ENCODE data around the gene CAMKMT.

Gene CAMKMT

GRCh38 chr2:44560352-44560751, 198.6 kb downstream of the CAMKMT start:
- no peak overlapping the region for H3K18ac ChIP-seq (ENCODE audit: low read length)
- peak in 1 of 2 donors; percentile 17 for DNase-seq
- H3K36me3 ChIP-seq (ENCODE audit: control insufficient read depth in 1 of 2, insufficient read depth in 2 of 2, low read length in 2 of 2) = no peaks in the 10 kb centered on the region
- no peak overlapping the region for H2BK12ac ChIP-seq (ENCODE audit: low read length)
- H3K4ac ChIP-seq (ENCODE audit: low read depth, low read length) = no peak overlapping the region
- H3K23ac ChIP-seq (ENCODE audit: low read length) = no peak overlapping the region
- H3K4me3 ChIP-seq (ENCODE audit: low read depth, low read length) = no peak overlapping the region
- no peak overlapping the region for H3K9ac ChIP-seq (ENCODE audit: low read length)
- no peaks in the 10 kb centered on the region for H3K79me1 ChIP-seq (ENCODE audit: low read length)
- no peak overlapping the region for H2AFZ ChIP-seq (ENCODE audit: insufficient read depth, low read length, poor library complexity)
- no peaks in the 10 kb centered on the region for H3K4me1 ChIP-seq (ENCODE audit: control insufficient read depth in 1 of 2, insufficient read depth in 2 of 2, low read length in 2 of 2)
- H3K79me2 ChIP-seq (ENCODE audit: control insufficient read depth, insufficient read depth, low read length, poor library complexity) = no peaks in the 10 kb centered on the region
- no peak overlapping the region for H2AK5ac ChIP-seq (ENCODE audit: low read length)
- WGBS (ENCODE audit: extremely low coverage, insufficient coverage, insufficient read length) = no CpG with 5 or more reads among the region's 4 CpGs
- no peak overlapping the region for H4K91ac ChIP-seq (ENCODE audit: low read depth, low read length)
- no peak overlapping the region for H4K12ac ChIP-seq (ENCODE audit: low read depth, low read length)
- H3K9me3 ChIP-seq (ENCODE audit: insufficient read depth, low read depth, low read length) = no peaks in the 10 kb centered on the region
- no peak overlapping the region for H3K14ac ChIP-seq (ENCODE audit: low read length)
- H2BK120ac ChIP-seq (ENCODE audit: insufficient read depth, low read length, poor library complexity) = no peak overlapping the region
- no peak overlapping the region for H4K8ac ChIP-seq (ENCODE audit: low read depth, low read length)
- no peak overlapping the region for H3K4me2 ChIP-seq (ENCODE audit: low read length)
- H3K27ac ChIP-seq (ENCODE audit: low read depth, low read length) = no peak overlapping the region
- no peaks in the 10 kb centered on the region for H3K27me3 ChIP-seq (ENCODE audit: insufficient read depth, low read length)
- H2BK5ac ChIP-seq (ENCODE audit: low read depth, low read length, poor library complexity) = no peak overlapping the region

GRCh38 chr2:44560941-44561340, 199.2 kb downstream of the CAMKMT start:
- Histone ChIP-seq H3K79me2 (ENCODE audit: control insufficient read depth, insufficient read depth, low read length, poor library complexity) (no peaks in the 10 kb centered on the region), H4K91ac (ENCODE audit: low read depth, low read length) (no peak overlapping the region), H2BK120ac (ENCODE audit: insufficient read depth, low read length, poor library complexity) (no peak overlapping the region), H3K79me1 (ENCODE audit: low read length) (no peaks in the 10 kb centered on the region), H2BK12ac (ENCODE audit: low read length) (no peak overlapping the region), H2AFZ (ENCODE audit: insufficient read depth, low read length, poor library complexity) (no peak overlapping the region), H3K9ac (ENCODE audit: low read length) (no peak overlapping the region), H3K36me3 (ENCODE audit: control insufficient read depth in 1 of 2, insufficient read depth in 2 of 2, low read length in 2 of 2) (no peaks in the 10 kb centered on the region), H3K4me2 (ENCODE audit: low read length) (no peak overlapping the region), H3K9me3 (ENCODE audit: insufficient read depth, low read depth, low read length) (no peaks in the 10 kb centered on the region), H3K23ac (ENCODE audit: low read length) (no peak overlapping the region), H3K4ac (ENCODE audit: low read depth, low read length) (no peak overlapping the region), H4K12ac (ENCODE audit: low read depth, low read length) (no peak overlapping the region), H3K27ac (ENCODE audit: low read depth, low read length) (no peak overlapping the region), H3K14ac (ENCODE audit: low read length) (no peak overlapping the region), H3K4me1 (ENCODE audit: control insufficient read depth in 1 of 2, insufficient read depth in 2 of 2, low read length in 2 of 2) (no peaks in the 10 kb centered on the region), H2AK5ac (ENCODE audit: low read length) (no peak overlapping the region), H3K27me3 (ENCODE audit: insufficient read depth, low read length) (no peaks in the 10 kb centered on the region), H3K4me3 (ENCODE audit: low read depth, low read length) (no peak overlapping the region), H4K8ac (ENCODE audit: low read depth, low read length) (no peak overlapping the region), H3K18ac (ENCODE audit: low read length) (no peak overlapping the region), H2BK5ac (ENCODE audit: low read depth, low read length, poor library complexity) (no peak overlapping the region)
- DNase-seq = peak in 1 of 2 donors; percentile 78
- no CpG with 5 or more reads among the region's 1 CpG for WGBS (ENCODE audit: extremely low coverage, insufficient coverage, insufficient read length)

DNA sequence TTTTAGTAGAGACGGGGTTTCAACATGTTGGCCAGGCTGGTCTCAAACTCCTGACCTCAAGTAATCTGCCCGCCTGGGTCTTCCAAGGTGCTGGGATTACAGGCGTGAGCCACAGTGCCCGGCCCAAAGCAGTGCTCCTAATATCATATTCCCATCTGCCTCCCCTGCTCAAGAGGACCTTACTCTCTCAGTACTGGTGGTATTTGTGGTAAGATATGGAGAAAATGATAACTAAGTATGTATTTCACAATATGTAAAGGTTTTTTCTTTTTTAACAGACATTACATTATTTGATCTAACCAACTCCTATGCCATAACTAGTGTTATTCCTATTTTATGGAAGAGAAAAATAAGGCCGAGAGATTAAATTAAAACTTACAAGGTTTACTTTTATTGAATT, 201.0 kb downstream of the CAMKMT start:
- H2BK5ac ChIP-seq (ENCODE audit: low read depth, low read length, poor library complexity) = no peak overlapping the region
- H3K9me3 ChIP-seq (ENCODE audit: insufficient read depth, low read depth, low read length) = no peaks in the 10 kb centered on the region
- no peak overlapping the region for H4K12ac ChIP-seq (ENCODE audit: low read depth, low read length)
- H2BK12ac ChIP-seq (ENCODE audit: low read length) = no peak overlapping the region
- no peak overlapping the region for H3K18ac ChIP-seq (ENCODE audit: low read length)
- H4K8ac ChIP-seq (ENCODE audit: low read depth, low read length) = no peak overlapping the region
- H3K36me3 ChIP-seq (ENCODE audit: control insufficient read depth in 1 of 2, insufficient read depth in 2 of 2, low read length in 2 of 2) = no peaks in the 10 kb centered on the region
- DNase-seq = no peak
- no peaks in the 10 kb centered on the region for H3K27me3 ChIP-seq (ENCODE audit: insufficient read depth, low read length)
- no peak overlapping the region for H2AFZ ChIP-seq (ENCODE audit: insufficient read depth, low read length, poor library complexity)
- H3K4me2 ChIP-seq (ENCODE audit: low read length) = no peak overlapping the region
- no peak overlapping the region for H2AK5ac ChIP-seq (ENCODE audit: low read length)
- H2BK120ac ChIP-seq (ENCODE audit: insufficient read depth, low read length, poor library complexity) = no peak overlapping the region
- no peak overlapping the region for H3K4ac ChIP-seq (ENCODE audit: low read depth, low read length)
- H3K23ac ChIP-seq (ENCODE audit: low read length) = no peak overlapping the region
- H3K4me3 ChIP-seq (ENCODE audit: low read depth, low read length) = no peak overlapping the region
- H3K4me1 ChIP-seq (ENCODE audit: control insufficient read depth in 1 of 2, insufficient read depth in 2 of 2, low read length in 2 of 2) = no peaks in the 10 kb centered on the region
- H3K14ac ChIP-seq (ENCODE audit: low read length) = no peak overlapping the region
- no peaks in the 10 kb centered on the region for H3K79me2 ChIP-seq (ENCODE audit: control insufficient read depth, insufficient read depth, low read length, poor library complexity)
- H3K27ac ChIP-seq (ENCODE audit: low read depth, low read length) = no peak overlapping the region
- no peak overlapping the region for H4K91ac ChIP-seq (ENCODE audit: low read depth, low read length)
- WGBS (ENCODE audit: extremely low coverage, insufficient coverage, insufficient read length) = no CpG with 5 or more reads among the region's 5 CpGs
- H3K9ac ChIP-seq (ENCODE audit: low read length) = no peak overlapping the region
- H3K79me1 ChIP-seq (ENCODE audit: low read length) = no peaks in the 10 kb centered on the region

- no peaks in the 10 kb centered on the region for H3K79me1 ChIP-seq (ENCODE audit: low read length)
- no CpG with 5 or more reads among the region's 5 CpGs for WGBS (ENCODE audit: extremely low coverage, insufficient coverage, insufficient read length)
These were observed 203.0 kb downstream of the CAMKMT start for GRCh38 chr2:44564752-44565151.

More at GRCh38 chr2:44564752-44565151, 203.0 kb downstream of the CAMKMT start:
- Histone ChIP-seq H3K23ac (ENCODE audit: low read length) (no peak overlapping the region), H2BK5ac (ENCODE audit: low read depth, low read length, poor library complexity) (no peak overlapping the region), H3K79me2 (ENCODE audit: control insufficient read depth, insufficient read depth, low read length, poor library complexity) (no peaks in the 10 kb centered on the region), H4K12ac (ENCODE audit: low read depth, low read length) (no peak overlapping the region), H4K8ac (ENCODE audit: low read depth, low read length) (no peak overlapping the region), H3K27ac (ENCODE audit: low read depth, low read length) (no peak overlapping the region), H2AFZ (ENCODE audit: insufficient read depth, low read length, poor library complexity) (no peak overlapping the region), H3K4me3 (ENCODE audit: low read depth, low read length) (no peak overlapping the region), H3K4me1 (ENCODE audit: control insufficient read depth in 1 of 2, insufficient read depth in 2 of 2, low read length in 2 of 2) (no peaks in the 10 kb centered on the region), H3K36me3 (ENCODE audit: control insufficient read depth in 1 of 2, insufficient read depth in 2 of 2, low read length in 2 of 2) (no peaks in the 10 kb centered on the region), H2BK120ac (ENCODE audit: insufficient read depth, low read length, poor library complexity) (no peak overlapping the region), H3K18ac (ENCODE audit: low read length) (no peak overlapping the region), H3K27me3 (ENCODE audit: insufficient read depth, low read length) (no peaks in the 10 kb centered on the region), H2BK12ac (ENCODE audit: low read length) (no peak overlapping the region), H3K9me3 (ENCODE audit: insufficient read depth, low read depth, low read length) (no peaks in the 10 kb centered on the region), H3K14ac (ENCODE audit: low read length) (no peak overlapping the region), H3K9ac (ENCODE audit: low read length) (no peak overlapping the region), H3K4me2 (ENCODE audit: low read length) (no peak overlapping the region), H3K4ac (ENCODE audit: low read depth, low read length) (no peak overlapping the region), H2AK5ac (ENCODE audit: low read length) (no peak overlapping the region), H4K91ac (ENCODE audit: low read depth, low read length) (no peak overlapping the region)
- no peak for DNase-seq

Data from trophoblast cell (in vitro differentiated cells and primary cell).